Uterus (tissue), 2 donors: ENCODE measurements around the gene LIX1L.

Experiments
- CTCF ChIP-seq, 4 experiments: fragments of 200-600 bp in 2 of 4; fragments of 450-650 bp in 2 of 4; sonication (generic) in 2 of 4; IDR thresholded peaks; one replicate each; pipeline ENCODE4 v1.5.1; 2016 to 2019; ENCODE audit warnings: antibody characterized with exemption in 4 of 4, mild to moderate bottlenecking in 2 of 4, moderate library complexity in 1 of 4
- POLR2A ChIP-seq, 2 donors: fragments of 450-650 bp; IDR thresholded peaks; one replicate each; pipeline ENCODE4 v1.6.1; 2016; ENCODE audit warnings: antibody characterized with exemption in 2 of 2, mild to moderate bottlenecking in 1 of 2, moderate library complexity in 1 of 2

- TF ChIP-seq CTCF (IDR thresholded peaks at IDR 0.05) (no peak), POLR2A (IDR thresholded peaks at IDR 0.05) (no peak)
Observed at GRCh38 chr1:145975216-145975615, 17.4 kb upstream of the LIX1L start.
